HG02571 (cell line): Measurements from ENCODE around the gene GPC6.
"Not testable (repeated sequence)": the region's sequence is repeated elsewhere in the genome, so short reads cannot be mapped to it uniquely, and the experiment has no call there.

Experiments used
- ATAC-seq: cut with Tn5 transposase; IDR thresholded peaks from one replicate; pipeline ENCODE4 v1.9.1; 2021; ENCODE audit warnings: mild to moderate bottlenecking, moderate library complexity; ENCODE audit not compliant: unreplicated experiment

GPC6 gene

DNA sequence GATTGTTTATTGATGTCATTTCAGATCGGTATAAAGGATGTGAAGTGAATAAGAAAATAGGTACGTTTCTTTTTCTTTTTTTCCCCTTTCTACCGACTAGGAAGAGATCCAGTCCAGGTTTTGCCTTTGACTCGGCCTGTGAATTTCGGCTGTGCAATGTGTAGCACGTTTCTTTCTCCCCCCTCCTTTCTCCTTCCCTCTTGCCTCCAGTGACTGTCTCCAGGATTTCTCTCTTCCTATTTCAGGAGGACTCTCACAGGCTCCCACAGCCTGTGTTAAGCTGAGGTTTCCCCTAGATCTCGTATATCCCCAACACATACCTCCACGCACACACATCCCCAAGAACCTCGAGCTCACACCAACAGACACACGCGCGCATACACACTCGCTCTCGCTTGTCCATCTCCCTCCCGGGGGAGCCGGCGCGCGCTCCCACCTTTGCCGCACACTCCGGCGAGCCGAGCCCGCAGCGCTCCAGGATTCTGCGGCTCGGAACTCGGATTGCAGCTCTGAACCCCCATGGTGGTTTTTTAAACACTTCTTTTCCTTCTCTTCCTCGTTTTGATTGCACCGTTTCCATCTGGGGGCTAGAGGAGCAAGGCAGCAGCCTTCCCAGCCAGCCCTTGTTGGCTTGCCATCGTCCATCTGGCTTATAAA is at the start of gene GPC6:
Gene GPC6 (plus strand): TSS at position 185 of the 657 bp plus-strand sequence.
- no peak for ATAC-seq

DNA sequence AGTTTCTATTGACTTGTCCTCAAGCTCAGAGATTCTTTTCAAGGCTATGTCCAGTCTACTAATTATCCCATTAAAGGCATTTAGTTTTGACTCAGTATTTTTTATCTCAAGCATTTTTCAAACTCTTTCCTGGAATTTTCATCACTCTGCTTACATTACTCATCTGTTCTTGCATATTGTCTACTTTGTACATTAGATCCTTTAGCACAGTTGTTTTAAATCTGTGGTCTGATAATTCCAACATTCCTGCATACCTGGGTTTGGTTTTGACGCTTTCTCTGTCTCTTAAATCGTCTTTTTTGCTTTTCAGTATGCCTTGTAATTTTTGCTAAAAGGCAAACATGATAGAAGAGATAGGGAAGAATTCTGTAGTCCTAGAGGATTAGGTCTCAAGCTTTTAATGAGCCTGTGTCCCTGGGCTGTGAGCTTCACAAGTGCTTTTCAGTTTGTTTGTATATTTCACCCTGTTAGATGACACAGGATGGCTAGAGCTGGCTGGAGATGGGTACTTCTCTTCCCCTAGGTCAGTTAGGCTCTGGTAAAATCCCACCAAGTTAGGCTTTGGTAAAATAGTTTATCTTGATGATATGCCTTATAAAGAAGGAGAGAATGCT is 46.1 kb upstream of the GPC6 start:
- no peak for ATAC-seq

DNA sequence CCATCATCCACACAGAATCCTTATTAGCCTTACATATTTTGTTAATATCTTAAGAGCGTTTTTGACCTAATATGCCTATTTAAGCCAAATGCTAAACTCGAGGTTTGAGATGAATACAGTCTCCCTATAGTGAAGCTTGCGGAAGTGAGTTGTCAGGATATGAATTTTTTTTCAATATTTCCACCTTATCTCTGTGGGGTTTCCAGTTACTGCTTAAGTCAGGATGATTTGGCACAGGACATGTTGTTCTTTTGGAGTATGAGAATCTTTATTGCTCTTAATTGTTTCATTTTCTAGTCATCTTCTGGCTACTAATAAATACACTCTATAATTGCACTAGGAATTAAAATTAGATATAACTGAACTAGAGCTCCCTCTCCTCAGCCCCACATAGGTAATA is 44.2 kb upstream of the GPC6 start:
- no peak for ATAC-seq

DNA sequence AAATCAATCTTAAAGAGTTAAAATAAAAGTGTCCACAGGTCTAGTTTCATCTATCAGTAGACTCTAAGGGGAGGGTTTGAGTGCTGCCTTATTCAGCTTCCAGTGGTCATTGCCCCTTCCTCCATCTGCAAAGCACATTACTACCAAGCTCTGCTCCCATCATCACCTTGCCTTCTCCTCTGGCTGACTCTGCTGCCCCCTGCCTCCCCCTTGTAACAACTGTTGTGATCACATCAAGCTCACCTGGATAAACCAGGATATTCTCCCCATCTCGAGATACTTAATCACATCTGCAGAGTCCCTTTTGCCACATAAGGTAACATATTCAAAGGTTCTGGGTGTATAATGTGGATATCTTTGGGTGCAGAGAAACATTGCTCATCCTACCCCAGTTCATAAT is 43.3 kb upstream of the GPC6 start:
- no peak for ATAC-seq

DNA sequence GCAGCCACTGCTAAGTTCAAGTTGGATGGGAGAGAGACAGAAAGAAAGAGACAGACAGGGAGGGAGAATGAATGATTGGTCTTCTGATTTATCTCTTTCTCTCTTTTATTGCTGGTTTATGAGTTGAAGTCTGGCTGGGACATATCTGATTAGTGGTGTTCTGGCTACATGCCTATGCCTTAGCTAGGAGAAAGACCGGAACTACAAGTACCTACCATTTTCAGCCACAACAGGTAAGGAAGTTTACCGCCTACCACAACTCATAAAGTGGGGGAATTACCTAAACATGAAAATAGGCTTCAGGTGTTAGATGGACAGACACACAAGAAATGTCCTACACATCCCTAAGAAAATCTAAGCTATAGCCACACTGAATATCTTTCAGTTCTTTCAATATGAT is 36.6 kb upstream of the GPC6 start:
- ATAC-seq, result no peak

DNA sequence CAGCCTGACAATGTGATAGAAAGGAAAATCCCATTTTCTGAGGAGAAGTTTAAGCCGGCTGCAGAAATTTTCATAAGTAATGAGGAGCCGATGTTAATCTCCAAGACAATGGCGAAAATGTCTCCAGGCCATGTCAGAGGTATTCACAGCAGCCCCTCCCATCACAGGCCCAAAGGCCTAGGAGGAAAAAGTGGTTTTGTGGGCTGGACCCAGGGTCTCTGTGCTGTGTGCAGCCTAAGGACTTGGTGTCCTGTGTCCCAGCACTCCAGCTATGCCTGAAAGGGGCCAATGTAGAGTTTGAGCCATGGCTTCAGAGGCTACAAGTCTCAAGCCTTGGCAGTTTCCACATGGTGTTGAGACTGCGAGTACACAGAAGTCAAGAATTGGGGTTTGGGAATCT is 32.9 kb upstream of the GPC6 start:
- no peak for ATAC-seq

DNA sequence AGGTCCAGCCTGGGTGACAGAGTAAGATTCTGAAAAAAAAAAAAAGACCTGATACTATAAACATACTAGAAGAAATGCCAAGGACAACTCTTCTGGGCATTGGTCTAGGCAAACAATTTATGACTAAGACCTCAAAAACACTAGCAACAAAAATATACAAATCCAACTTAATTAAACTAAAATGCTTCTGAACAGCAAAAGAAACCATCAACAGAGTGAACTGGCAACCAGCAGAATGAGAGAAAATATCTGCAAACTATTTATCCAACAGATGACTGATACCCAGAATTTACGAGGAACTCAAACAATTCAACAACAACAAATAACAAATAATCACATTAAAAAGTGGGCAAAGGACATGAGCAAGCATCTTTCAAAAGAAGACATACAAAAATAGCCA is 26.8 kb upstream of the GPC6 start:
- no peak for ATAC-seq

DNA sequence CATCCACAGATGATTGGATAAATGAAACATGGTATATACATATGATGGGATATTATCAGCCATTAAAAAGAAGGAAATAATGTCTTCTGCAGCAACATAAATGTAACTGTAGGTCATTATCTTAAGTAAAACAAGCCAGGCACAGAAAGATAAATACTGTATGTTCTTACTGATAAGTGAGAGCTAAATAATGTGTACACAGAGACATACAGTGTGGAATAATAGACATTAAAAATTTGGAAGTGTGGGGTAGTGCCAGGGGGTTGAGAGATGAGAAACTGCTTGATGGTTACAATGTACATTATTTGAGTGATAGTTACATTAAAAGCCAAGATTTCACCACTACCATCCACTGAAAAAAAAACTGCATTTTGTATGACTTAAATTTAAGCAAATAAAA is 26.0 kb upstream of the GPC6 start:
- ATAC-seq, result no peak

DNA sequence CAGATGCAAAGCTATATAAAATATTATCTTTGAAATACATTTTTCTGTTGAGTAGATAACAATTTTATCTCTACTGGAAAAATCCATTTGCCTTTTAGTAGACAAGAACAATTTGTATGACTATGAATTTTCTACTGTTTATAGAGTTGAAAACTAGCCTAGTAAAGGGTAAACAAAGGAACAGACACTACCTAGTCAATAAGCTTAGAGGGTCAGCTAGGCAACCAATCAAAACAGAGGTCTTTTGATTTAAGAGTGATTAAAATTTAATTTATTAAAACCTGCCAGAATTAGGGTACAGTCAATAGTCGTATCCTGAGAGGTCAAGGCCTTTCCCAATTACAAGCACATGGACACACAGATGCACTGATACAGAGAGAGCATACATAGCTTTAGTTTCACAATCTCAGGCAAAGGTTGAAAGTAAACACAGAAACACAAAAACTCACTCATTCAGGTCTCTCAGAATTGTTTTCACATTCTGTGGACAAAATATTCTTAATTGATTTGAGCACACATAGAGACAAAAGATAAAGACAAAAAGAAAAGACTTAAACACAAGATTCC is 24.5 kb upstream of the GPC6 start:
- no peak for ATAC-seq

DNA sequence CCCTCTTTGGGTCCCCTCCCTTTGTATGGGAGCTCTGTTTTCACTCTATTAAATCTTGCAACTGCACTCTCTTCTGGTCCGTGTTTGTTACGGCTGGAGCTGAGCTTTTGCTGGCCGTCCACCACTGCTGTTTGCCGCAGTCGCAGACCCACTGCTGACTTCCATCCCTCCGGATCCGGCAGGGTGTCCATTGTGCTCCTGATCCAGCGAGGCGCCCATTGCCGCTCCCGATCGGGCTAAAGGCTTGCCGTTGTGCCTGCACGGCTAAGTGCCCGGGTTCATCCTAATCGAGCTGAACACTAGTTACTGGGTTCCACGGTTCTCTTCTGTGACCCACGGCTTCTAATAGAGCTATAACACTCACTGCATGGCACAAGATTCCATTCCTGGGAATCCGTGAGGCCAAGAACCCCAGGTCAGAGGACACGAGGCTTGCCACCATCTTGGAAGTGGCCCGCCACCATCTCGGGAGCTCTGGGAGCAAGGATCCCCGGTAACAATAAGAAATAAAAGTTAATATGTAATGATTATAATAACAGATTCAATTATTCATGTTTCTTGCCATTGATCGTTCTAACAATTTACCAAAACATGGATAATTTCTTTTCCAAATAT is 19.7 kb upstream of the GPC6 start:
- not testable (repeated sequence) for ATAC-seq

DNA sequence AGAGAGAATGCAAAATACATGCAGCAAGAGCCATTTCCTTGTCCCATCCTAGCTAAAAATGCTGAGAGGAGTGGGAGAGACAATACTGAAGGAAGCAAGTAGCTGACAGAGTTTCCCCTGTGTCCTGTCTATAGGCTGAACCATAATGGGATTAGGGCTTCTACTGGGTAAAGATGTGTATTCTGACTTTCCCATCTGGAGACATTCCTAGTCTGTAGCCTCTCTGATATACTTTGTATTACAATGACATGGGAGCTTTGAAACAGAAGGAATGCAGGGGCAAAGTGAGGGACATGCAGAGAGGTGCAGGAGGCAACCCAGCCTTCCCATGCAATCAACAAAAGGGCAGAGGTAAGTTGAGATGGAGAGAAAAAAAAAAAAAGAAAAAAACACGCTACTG is 10.5 kb upstream of the GPC6 start:
- no peak for ATAC-seq

DNA sequence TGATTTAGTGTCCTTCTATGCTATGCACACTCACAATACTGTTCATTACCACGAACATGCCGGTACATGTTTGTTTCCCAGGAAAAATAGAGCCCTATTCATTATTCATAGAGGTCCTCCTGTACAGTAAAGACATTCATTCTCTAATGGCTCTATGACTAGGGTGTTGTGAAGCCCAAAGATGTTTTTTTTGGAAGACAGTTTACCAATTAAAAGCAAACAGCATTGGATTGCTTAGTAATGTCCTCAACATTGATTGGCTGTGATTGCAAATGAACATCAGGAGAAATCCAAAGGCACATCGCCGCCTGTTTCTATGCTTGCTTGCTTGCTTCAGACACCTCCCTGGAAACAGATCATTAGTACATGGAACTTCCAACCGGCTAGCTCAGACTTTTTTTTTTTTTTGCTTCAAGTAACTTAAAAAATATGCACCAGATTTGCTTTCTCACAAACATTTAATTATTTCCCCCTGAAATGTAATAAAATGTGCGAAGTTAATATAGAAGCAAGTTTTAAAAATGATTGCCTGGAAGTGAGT is 8.8 kb upstream of the GPC6 start:
- no peak for ATAC-seq

DNA sequence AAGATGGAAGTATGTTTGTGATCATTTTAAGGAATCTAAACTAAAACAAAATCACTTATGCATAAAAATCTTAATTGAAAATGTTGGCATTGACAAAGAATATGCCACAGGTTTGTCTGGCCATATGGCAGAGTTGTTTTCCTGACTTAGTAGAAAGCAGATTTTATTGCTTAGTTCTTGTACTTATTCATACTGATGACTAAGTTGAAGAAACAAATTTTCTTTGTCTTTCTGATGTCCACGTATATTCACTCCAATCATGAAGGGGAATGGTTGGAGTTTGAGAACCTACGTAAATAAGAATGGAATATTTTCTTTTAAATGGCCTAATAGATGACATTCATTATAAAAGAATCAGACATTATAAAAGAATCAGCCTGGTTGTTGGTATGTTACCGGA is 8.0 kb upstream of the GPC6 start:
- no peak for ATAC-seq

DNA sequence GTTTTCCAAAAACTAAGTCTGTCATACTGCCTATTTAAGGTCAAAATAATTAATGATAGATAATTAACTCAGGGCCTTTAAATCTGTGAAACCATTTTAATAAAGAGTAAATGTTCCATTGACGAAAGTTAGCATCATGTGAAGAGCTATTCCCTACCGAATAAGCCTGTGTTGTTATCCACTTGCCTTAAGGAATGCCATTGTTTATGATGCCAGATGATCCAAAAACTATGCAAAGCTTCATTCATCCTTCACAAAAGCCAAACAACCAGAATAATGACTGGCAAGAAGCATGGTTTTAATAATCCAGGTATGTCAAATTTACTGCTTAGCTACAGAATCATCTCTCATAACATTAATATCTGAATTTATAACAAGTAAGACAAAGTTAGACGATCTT is 6.5 kb upstream of the GPC6 start:
- ATAC-seq, result no peak

DNA sequence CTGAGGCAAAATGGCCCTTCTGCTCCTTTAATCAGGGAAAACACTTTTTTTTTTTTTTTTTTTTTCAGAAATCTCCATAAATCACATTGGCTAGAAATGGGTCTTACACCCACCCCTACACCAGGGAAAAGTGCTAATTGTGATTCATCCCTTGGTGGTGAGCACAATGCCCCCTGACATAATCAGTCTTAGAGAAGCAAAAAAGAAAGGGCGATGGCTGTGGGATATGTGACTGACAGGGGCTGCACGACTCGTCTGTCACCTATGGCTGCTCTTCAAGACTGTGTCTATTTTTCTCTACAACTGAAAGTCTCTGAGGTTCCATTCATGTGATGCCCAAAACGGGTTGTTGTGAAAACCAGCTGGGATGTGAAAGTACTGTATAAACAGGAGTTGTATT is 3.6 kb upstream of the GPC6 start:
- no peak for ATAC-seq

DNA sequence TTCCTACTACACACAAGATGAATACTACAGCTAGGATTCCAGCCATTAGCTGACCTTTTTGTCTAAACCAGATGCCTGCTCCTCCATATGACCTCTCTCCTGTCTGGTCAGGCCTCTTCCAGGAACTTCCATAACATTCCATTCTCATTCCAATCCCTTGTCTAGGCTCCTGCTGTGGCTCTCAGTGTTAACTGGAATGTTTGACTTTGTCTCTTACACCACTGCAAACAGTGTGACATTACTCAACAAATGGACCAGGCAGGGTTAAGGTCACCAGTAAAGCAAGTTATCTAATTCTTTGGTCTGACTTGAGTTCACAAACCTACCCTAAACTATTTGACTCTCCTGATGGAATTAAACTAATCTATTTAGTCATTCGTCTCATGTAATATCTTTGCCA is 2.1 kb upstream of the GPC6 start:
- ATAC-seq, result no peak

DNA sequence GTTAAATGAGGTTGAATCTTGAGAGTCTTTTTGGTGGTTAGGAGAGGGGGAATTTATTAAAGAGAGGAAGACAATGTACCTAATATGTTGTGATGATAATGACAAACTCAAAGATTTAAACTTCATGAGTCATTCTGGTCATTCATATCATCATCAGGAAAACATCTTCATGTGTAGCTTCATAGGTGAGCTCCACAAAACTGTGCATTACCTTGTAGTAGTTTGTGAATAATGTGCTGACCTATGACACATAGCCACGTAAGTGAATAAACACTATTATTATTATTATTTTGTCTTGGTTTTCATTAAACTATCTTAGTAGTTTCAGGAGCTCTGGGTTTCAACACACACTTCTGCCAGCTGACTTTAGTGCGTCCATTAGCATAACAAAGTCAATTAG is 997 bp upstream of the GPC6 start:
- no peak for ATAC-seq

DNA sequence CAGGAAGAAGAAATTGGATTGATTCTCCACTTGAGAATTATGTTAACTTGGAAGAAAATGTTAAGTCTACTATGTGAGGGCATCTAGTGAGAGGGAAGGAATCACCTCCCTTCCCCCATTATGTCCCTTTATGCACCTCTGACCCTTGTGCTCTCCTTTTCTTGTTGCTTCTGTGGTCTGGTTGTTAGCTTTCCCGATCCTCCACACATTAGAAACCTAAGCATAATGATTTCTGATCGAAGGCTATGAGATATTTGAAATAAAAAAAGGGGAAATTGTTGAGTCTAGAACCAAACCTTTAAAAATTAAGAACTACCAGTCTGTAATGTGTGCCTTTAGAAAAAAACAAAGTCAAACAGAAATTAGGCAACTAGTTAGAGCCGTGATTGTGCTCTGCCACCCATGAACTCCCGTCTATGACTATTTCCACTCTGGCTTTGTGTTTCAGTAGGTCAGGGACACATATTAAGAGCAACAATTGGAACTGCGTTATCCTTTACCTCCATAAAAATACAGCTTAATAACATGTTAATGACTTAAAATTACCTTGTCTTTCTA is 463 bp upstream of the GPC6 start:
- no peak for ATAC-seq

DNA sequence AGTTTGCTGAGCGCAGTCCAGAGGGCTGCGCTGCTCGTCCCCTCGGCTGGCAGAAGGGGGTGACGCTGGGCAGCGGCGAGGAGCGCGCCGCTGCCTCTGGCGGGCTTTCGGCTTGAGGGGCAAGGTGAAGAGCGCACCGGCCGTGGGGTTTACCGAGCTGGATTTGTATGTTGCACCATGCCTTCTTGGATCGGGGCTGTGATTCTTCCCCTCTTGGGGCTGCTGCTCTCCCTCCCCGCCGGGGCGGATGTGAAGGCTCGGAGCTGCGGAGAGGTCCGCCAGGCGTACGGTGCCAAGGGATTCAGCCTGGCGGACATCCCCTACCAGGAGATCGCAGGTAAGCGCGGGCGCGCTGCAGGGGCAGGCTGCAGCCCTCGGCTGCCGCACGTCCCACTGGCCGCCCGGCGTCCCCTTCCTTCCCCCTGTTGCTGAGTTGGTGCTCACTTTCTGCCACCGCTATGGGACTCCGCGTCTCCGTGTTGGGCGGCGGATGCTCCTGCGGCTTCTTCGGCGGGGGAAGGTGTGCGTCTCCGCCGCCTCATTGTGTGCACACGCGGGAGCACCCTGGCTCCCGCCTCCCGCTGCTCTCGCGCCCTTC is 772 bp downstream of the GPC6 start:
- ATAC-seq, result no peak

DNA sequence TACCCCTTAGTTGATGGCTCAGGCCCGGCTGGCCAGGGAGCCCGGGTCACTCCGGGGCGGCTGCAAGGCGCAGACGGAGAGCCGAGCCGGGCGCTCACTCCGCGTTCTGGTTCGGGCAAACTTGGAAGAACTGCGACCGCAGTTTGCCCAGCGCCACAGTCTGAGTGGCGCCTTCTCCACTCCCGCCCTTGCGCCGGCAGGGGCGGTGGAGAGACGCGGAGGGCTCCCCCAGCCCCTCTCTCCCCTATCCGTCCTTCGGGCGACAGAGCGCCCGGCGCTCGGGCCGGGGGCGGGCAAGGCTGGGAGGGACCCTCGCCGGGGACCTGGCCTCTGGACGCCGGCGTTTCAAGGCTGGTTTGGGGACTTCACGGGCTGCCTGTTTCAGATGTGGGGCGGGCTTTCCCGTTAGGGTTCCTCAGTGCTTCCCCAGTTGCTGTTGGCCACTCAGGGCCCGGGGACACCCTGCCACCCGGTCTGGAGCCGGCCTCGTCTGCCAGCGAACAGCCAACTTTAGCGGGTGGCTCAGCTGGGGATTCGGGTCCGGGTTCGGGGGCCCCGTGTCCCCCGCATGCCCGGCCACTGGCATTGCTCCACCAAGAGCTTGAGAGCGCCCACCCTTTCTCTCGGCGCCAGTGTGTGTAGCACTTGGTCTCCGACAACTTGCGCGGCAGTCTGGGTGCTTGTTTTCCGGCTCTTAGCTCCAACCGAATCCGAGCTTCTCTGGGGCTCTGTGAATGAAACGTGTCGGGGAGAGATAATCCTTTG is 1.5 kb downstream of the GPC6 start:
- ATAC-seq, result no peak

DNA sequence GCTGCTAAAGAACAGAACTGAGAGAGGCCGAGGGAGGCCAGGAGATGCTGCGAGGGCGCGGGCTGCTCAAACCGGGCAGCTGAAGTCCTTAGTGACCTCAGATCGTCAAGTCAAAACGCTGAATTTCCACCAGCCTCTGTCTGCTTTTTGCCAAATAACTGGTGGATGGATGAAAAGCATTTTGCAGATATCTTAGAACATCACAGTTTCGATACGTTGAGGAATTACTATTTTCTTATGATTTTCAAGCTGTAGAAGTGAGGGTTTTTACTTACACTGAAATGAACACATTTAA is 2.0 kb downstream of the GPC6 start:
- no peak for ATAC-seq
